DMS153 treated with DMSO at 0.1 percent for 48 hours (cell line): ENCODE results near the gene LGALS9C.
"Not testable (repeated sequence)": the region's sequence is repeated elsewhere in the genome, so short reads cannot be mapped to it uniquely, and the experiment has no call there.

Experiments
- DNase-seq: peaks from one replicate; lab custom pipeline; 2025; ENCODE audit not compliant: unreplicated experiment; lab: John Stamatoyannopoulos, UW

The LGALS9C gene

DNA sequence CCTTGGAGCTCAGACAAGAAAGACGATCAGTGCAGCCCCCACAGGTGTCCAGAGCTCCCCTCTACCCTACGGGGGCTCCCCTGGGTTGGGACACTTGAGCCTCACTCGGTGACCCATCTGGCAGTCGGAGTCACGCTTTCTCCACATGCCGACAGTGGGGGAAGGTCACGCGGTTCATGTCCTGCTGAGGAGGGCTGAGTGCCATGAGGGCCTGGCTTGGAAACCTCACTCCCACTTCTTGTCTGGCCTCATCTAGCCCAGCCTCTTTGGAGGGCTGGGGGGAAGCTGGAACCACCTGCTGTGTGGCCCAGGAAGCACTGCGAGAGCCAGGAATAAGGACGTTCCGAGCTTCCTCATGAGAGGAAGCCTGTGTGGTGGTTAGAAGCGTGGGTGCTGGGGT, 1.8 kb downstream of the LGALS9C start:
- not testable (repeated sequence) for DNase-seq

DNA sequence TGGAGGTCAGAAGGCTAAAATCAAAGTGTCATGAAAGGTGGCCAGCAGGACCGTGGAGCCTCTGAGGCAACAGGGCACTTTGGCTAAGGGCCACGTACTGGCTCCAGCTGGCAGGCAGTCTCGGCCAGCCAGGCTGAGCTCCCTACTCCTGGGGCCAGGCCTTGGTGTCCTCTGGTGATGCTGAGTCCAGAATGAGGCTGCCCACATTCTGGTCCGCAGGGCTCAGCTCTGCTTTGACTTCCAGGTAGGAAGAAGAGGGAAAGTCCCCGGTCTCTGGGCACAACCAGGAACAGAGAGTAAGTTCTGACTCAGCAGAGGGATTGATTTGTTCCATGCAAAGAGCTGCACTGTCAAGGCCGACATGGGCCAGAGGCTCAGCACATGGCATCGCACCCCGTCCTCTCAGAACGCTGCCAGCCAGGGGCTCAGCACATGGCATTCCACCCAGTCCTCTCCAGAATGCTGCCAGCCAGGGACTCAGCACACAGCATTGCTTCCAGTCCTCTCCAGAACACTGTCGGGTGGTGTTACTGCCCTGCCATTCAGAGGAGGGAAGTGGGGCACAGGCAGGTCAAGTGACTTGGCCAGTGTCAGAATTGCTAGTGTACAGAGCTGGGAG, 2.5 kb downstream of the LGALS9C start:
- DNase-seq: not testable (repeated sequence)

GRCh38 chr17:18481775-18482174, 5.2 kb downstream of the LGALS9C start:
- not testable (repeated sequence) for DNase-seq

DNA sequence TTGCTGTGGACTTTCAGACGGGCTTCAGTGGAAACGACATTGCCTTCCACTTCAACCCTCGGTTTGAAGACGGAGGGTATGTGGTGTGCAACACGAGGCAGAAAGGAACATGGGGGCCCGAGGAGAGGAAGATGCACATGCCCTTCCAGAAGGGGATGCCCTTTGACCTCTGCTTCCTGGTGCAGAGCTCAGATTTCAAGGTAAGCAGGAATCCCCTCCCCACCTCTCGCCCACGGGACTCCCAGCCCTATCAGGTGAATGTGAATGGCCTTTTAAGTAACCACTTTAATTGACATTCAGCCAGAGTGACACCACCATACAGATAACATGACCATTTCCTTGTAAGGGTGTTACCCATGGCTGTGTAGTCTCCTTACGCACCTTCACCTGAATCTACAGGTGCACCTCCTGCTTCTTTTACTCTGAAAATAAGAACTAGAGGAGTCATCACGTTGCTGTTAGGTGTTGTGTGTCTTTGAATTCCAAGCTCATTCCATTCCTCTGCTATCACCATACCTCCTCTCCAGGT, 9.4 kb downstream of the LGALS9C start:
- not testable (repeated sequence) for DNase-seq

GRCh38 chr17:18487633-18488032, 11.0 kb downstream of the LGALS9C start:
- DNase-seq: not testable (repeated sequence)

DNA sequence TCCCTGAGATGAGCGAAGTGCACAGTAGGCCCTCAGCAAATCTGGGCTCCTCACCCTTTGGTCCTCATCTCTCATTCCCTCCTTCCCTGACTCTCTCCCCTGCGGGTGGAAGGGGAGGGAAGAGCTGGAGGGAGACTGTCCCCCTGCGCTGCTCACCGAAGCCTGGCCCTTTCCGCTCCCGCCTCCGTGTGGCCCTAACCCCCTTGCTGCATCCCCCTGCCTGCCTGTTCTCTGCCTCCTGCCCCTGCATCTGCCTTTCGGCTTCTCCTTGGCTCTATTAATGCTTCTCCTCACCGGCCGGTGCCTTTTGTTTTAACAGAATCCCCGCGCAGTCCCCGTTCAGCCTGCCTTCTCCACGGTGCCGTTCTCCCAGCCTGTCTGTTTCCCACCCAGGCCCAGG, 12.0 kb downstream of the LGALS9C start:
- not testable (repeated sequence) for DNase-seq

DNA sequence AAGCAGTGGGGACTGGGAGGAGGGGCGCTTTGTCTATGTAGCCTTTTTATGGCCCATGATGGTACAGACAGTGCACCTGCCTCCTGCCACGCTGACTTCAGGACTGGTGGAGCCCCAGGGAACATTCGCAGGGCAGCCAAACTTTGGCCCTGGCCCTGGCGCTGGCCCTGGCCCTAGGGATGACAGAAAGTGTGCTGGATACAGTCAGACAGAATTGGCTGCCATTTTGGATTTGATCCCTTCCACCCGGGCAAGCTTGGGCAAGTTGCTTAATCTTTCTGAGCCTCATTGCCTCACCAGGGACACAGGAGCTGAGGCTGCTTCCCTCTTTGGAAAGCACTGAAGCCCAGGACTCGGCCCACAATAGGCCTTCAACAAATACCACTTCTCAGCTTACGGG, 13.4 kb downstream of the LGALS9C start:
- DNase-seq: not testable (repeated sequence)

GRCh38 chr17:18492712-18493480, 16.3 kb downstream of the LGALS9C start:
- DNase-seq: not testable (repeated sequence)

- DNase-seq: not testable (repeated sequence)
These were observed 17.7 kb downstream of the LGALS9C start for GRCh38 chr17:18494250-18494768.

DNA sequence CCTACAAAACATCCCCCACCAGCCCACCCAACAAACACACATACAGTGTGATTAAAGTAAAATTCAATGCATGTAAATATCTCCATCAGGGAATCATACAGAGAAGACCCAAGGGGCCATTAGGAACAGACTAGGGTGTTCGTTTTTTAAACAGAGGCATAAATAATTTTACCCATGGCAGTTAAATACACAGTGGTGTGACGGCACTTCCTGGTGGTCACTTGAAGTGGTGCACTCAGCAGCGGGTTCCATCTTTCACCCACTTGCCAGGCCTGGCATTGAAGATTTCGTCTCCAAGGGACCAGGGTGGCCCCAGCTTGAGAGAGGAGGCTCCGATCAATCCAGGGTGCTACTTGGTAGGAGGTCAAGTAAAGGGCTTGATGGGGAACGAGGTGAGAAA, 20.5 kb downstream of the LGALS9C start:
- DNase-seq: not testable (repeated sequence)

DNA sequence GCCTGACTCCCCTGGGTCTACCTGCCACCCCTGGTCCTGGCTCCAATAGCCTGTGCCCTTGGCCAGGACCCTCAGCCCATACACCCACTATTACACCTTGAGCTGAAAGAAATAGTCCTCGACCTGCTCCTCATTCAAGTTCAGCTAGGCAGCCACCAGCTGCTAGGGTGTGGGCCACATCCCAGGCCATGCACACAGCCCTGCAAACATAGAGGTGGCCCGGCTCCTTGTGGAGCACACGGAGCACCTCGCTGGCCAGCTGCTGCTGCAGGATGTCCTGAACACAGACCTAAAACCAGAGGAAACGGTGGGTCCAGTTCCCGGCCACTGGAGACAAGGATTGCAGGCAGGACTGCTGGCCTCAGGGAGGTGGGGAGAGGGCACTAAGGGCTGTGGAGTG, 22.5 kb downstream of the LGALS9C start:
- not testable (repeated sequence) for DNase-seq

DNA sequence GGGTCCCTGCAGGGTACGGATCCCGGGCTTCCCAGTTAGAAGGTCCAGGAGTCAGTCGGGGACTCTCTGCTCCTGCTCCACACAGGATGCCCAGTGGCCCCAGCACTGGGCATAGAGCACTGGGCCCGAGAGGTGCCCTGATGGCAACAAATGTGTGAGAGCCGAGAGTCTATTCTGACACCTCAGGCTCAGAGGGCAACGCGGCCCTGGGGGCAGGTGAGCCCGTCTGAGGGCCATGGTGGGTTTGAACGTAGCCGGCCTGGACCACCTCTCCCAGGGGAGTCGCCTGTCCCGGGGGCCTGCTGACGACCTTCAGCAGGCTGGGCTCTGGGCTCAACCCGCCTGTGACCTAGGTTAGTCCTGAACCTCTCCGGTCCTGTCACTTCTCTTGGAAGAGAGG, 23.2 kb downstream of the LGALS9C start:
- not testable (repeated sequence) for DNase-seq

- not testable (repeated sequence) for DNase-seq
These were observed 23.7 kb downstream of the LGALS9C start for GRCh38 chr17:18500281-18500680.

DNA sequence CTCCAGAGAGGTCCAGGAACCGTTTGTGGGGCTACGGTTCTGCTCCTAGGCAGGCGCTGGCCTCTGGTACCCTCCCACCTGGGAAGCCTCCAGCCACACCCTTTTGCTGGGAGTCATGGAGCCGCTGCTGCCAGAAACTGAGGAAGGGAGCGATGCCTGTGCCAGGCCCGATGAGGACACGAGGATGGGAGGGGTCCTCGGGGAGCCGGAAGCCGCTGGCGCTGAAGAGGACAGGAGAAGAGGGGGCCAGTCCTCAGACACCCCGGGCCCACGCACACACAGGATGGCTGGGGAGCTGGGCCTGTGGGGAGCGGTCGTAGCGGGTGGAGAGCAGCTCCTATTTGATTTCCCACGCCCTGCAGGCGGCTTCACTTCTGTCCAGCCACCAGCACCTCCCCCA, 24.2 kb downstream of the LGALS9C start:
- DNase-seq: not testable (repeated sequence)

DNA sequence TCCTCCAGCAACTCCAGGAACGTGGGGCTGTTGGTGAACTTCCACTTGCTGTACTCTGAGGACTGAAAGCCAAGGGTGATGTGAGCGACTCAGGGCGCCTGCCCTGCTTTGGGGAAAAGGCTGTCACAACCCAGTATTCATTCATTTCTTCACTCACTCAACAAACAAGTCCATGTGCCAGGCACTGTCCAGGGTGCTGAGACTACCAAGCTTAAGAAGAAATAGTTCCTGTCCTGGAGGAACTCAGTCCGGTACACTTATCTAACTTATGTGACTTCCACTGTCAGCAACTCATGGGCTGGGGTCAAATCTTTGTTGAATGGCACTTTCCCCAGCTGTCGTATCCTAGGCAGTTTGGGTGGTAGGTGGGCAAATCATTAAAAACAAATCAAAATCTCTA, 26.6 kb downstream of the LGALS9C start:
- DNase-seq: not testable (repeated sequence)

- not testable (repeated sequence) for DNase-seq
These were observed 31.1 kb downstream of the LGALS9C start for GRCh38 chr17:18507729-18508128.

DNA sequence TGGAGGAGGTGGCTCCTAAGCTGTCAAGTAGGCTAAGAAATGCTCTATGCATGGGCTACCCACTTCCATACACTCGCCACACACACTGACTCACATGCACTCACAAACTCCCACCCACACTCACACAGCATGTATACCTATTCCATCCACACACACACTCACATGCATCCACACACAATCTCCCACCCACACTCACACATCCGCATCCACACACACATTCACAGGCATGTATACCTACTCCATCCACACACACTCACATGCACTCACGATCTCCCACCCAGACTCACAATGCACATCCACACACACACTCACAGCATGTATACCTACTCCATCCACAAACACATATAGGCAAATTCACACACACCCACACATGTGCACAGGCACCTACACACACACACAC, 32.1 kb downstream of the LGALS9C start:
- DNase-seq: not testable (repeated sequence)

DNA sequence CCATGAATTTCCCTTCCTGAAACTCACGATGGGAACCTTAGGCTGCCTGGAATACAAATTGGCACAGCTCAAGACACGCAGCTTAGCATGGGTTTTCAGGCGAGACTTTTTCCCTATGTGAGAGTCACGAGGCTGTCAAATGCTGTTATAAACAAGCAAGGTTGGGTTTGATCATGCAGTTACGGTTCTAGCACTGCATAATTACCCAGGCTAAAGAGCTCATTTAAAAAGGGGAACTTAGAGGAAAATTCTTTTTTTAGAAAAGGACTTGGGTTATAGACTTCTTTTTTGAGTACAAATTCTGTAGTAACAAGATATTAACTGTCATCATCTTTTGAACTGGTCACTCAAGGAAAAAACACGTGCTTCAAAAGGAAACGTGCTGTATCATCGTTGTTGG, 44.5 kb downstream of the LGALS9C start:
- DNase-seq: not testable (repeated sequence)

- DNase-seq: not testable (repeated sequence)
These were observed 48.4 kb downstream of the LGALS9C start for GRCh38 chr17:18525015-18525414.

GRCh38 chr17:18526168-18526800, 49.7 kb downstream of the LGALS9C start:
- DNase-seq: not testable (repeated sequence)

DNA sequence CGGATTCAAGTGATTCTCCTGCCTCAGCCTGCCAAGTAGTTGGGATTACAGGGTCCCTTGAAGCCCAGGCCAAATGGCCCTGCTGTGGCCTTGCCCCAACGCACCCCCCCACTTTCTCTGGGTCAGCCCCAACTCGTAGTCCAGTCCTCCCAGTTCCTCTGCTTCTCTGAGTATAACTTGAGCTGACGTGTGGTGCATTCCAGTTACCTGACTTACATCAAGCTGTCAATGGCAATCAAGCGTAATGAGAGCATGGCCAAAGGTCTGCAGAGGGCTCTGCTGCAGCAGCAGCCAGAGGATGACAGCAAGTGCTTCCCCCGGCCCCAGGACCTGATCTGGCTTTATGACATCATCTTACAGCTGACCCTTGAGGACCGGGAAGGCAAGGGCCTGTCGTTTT, 50.8 kb downstream of the LGALS9C start:
- not testable (repeated sequence) for DNase-seq
